ENCODE measurements around the gene ACKR3.

The ACKR3 gene

GRCh38 chr2:236568068-236568921, 1.3 kb upstream of the ACKR3 start:
- no peak for TF ChIP-seq GABPA (IDR thresholded peaks at IDR 0.05; ENCODE audit: low read depth)
- no peak for TF ChIP-seq REST (IDR thresholded peaks at IDR 0.05; ENCODE audit: insufficient replicate concordance, low read depth)
- TF ChIP-seq CTCF (IDR thresholded peaks at IDR 0.05; ENCODE audit: insufficient read depth, low read length) = no peak
- no peak overlapping the region for H3K4me3 ChIP-seq (replicated peaks; ENCODE audit: insufficient read depth, low read length)
- no peak overlapping the region for H3K27ac ChIP-seq (replicated peaks)
- H3K27me3 ChIP-seq (ENCODE audit: insufficient read depth, poor library complexity, severe bottlenecking) = peaks cover 38% of the 10 kb centered on the region
- DNase-seq (ENCODE audit: low read depth in 1 of 2, low spot score in 1 of 2) = no peak

GRCh38 chr2:236568922-236569572, 578 bp upstream of the ACKR3 start:
- Histone ChIP-seq H3K4me3 (replicated peaks; ENCODE audit: insufficient read depth, low read length) (no peak overlapping the region), H3K27me3 (ENCODE audit: insufficient read depth, poor library complexity, severe bottlenecking) (peaks cover 38% of the 10 kb centered on the region), H3K27ac (replicated peaks) (no peak overlapping the region)
- TF ChIP-seq REST (IDR thresholded peaks at IDR 0.05; ENCODE audit: insufficient replicate concordance, low read depth) (no peak), SPI1 (IDR thresholded peaks at IDR 0.05; ENCODE audit: borderline replicate concordance, low read depth) (no peak), GABPA (IDR thresholded peaks at IDR 0.05; ENCODE audit: low read depth) (no peak), POLR2AphosphoS5 (IDR thresholded peaks at IDR 0.05; ENCODE audit: low read depth) (no peak), CTCF (IDR thresholded peaks at IDR 0.05; ENCODE audit: insufficient read depth, low read length) (no peak)
- DNase-seq (ENCODE audit: low read depth in 1 of 2, low spot score in 1 of 2) = no peak

GRCh38 chr2:236570081-236570868, 650 bp downstream of the ACKR3 start:
- no peak for TF ChIP-seq GABPA (IDR thresholded peaks at IDR 0.05; ENCODE audit: low read depth)
- TF ChIP-seq POLR2AphosphoS5 (IDR thresholded peaks at IDR 0.05; ENCODE audit: low read depth) = no peak
- no peak for TF ChIP-seq REST (IDR thresholded peaks at IDR 0.05; ENCODE audit: insufficient replicate concordance, low read depth)
- no peak for TF ChIP-seq CTCF (IDR thresholded peaks at IDR 0.05; ENCODE audit: insufficient read depth, low read length)
- no peak for TF ChIP-seq SPI1 (IDR thresholded peaks at IDR 0.05; ENCODE audit: borderline replicate concordance, low read depth)
- DNase-seq (ENCODE audit: low read depth in 1 of 2, low spot score in 1 of 2) = no peak
- Histone ChIP-seq H3K4me3 (replicated peaks; ENCODE audit: insufficient read depth, low read length) (no peak overlapping the region; the same call in 1 of the 2 replicates), H3K27me3 (ENCODE audit: insufficient read depth, poor library complexity, severe bottlenecking) (peaks cover 36% of the 10 kb centered on the region), H3K27ac (replicated peaks) (no peak overlapping the region)
